ENCODE measurements around the gene HOXC9. TPM values are rescaled to one million over a fixed set of nuclear protein-coding genes. Genes with fewer than 3 reads are reported as not detected.

The HOXC9 gene
- total RNA-seq, 1 experiment from 2014 or later = 11.3 TPM

DNA sequence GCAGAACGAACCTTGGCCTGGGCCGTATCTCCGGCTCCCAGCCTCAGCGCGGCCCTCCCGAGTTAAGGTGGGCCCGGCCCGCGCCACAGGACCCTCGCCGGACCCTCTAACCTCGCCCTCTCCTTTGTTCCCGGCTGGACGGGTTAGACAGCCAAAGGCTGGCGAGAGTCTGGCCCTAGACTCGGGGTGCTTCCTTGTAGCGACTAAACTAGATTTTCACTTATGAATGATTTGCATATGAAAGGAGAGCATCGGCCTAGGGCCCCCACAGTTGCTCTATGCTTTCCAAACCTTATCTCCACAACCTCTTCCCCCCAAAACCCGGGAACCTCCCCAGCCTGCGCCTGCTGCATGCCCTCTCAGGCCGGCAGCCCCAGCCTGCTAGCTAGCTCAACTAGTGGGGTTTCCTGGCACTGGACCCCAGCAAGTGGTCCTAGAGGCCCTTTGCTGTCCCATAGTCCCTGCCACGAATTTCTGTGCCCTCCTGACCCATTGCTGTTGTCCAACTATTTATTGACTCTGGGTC lies 34.9 kb downstream of the HOXC9 start:
- Histone ChIP-seq H3K36me3 (ENCODE audit: control insufficient read depth in 1 of 2, insufficient read depth in 2 of 2, low read length in 2 of 2) (no peaks in the 10 kb centered on the region), H3K79me2 (ENCODE audit: insufficient read depth, low read length) (no peaks in the 10 kb centered on the region), H3K4me1 (ENCODE audit: control insufficient read depth in 1 of 2, insufficient read depth in 2 of 2, low read length in 2 of 2) (peaks cover 7 to 29% of the 10 kb centered on the region in 2 experiments), H2AFZ (ENCODE audit: low read depth, low read length, poor library complexity, severe bottlenecking) (no peak overlapping the region), H3K4me3 (replicated peaks in 1 of 2; ENCODE audit: low read depth in 1 of 2, low read length in 2 of 2) (no peak overlapping the region), H3K4me2 (ENCODE audit: low read length) (no peak overlapping the region), H3K9ac (ENCODE audit: low read length) (no peak overlapping the region), H3K9me3 (ENCODE audit: control insufficient read depth in 1 of 2, insufficient read depth in 1 of 2, low read depth in 1 of 2, low read length in 2 of 2) (no peaks in the 10 kb centered on the region), H4K20me1 (ENCODE audit: insufficient read depth) (no peaks in the 10 kb centered on the region), H3K27ac (ENCODE audit: low read depth, low read length) (no peak overlapping the region), H3K27me3 (ENCODE audit: insufficient read depth, low read length) (no peaks in the 10 kb centered on the region), H3K9me2 (ENCODE audit: insufficient read depth) (no peaks in the 10 kb centered on the region)
- DNase-seq (ENCODE audit: low read depth, low spot score) (no peak), ATAC-seq (no peak)
- no TSS peak for BruUV-seq (replicated peaks)
- ChIA-PET CTCF (interaction anchor here (1.0 to 2.4 kb wide), 2 partner anchors 103 to 154 kb away, joined by 3 to 5 read pairs; partner anchors contain the start of gene SMUG1), POLR2A (no interaction called here), RAD21 (ENCODE audit: low non-redundant PET in 1 of 2, low total read pairs in 2 of 2, uncharacterized antibody in 2 of 2, unreplicated experiment in 2 of 2) (interaction anchor here in 1 of 2 experiments (3.0 kb wide), 1 partner anchor 104 kb away, joined by 12 read pairs; no protein-coding TSS in a partner anchor)
- TF ChIP-seq, protein P1, sequence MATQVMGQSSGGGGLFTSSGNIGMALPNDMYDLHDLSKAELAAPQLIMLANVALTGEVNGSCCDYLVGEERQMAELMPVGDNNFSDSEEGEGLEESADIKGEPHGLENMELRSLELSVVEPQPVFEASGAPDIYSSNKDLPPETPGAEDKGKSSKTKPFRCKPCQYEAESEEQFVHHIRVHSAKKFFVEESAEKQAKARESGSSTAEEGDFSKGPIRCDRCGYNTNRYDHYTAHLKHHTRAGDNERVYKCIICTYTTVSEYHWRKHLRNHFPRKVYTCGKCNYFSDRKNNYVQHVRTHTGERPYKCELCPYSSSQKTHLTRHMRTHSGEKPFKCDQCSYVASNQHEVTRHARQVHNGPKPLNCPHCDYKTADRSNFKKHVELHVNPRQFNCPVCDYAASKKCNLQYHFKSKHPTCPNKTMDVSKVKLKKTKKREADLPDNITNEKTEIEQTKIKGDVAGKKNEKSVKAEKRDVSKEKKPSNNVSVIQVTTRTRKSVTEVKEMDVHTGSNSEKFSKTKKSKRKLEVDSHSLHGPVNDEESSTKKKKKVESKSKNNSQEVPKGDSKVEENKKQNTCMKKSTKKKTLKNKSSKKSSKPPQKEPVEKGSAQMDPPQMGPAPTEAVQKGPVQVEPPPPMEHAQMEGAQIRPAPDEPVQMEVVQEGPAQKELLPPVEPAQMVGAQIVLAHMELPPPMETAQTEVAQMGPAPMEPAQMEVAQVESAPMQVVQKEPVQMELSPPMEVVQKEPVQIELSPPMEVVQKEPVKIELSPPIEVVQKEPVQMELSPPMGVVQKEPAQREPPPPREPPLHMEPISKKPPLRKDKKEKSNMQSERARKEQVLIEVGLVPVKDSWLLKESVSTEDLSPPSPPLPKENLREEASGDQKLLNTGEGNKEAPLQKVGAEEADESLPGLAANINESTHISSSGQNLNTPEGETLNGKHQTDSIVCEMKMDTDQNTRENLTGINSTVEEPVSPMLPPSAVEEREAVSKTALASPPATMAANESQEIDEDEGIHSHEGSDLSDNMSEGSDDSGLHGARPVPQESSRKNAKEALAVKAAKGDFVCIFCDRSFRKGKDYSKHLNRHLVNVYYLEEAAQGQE (IDR thresholded peaks at IDR 0.05; ENCODE audit: low read depth) = no peak
- TF ChIP-seq MAX (IDR thresholded peaks at IDR 0.05) (no peak), ZBTB33 (IDR thresholded peaks at IDR 0.05; ENCODE audit: extremely low read depth, insufficient replicate concordance, low read length) (no peak), ZNF274 (IDR thresholded peaks at IDR 0.05; ENCODE audit: low read depth, low read length) (no peak), JUND (IDR thresholded peaks at IDR 0.05) (no peak), ELF1 (IDR thresholded peaks at IDR 0.05; ENCODE audit: borderline replicate concordance, low read depth) (no peak), ZFX (IDR thresholded peaks at IDR 0.05) (no peak), POLR2AphosphoS5 (IDR thresholded peaks at IDR 0.05; ENCODE audit: low read depth, low read length) (no peak), FOSL1 (IDR thresholded peaks at IDR 0.05; ENCODE audit: low read depth) (no peak), EZH2phosphoT487 (IDR thresholded peaks at IDR 0.05; ENCODE audit: borderline replicate concordance) (no peak)
- TF ChIP-seq, protein P2, sequence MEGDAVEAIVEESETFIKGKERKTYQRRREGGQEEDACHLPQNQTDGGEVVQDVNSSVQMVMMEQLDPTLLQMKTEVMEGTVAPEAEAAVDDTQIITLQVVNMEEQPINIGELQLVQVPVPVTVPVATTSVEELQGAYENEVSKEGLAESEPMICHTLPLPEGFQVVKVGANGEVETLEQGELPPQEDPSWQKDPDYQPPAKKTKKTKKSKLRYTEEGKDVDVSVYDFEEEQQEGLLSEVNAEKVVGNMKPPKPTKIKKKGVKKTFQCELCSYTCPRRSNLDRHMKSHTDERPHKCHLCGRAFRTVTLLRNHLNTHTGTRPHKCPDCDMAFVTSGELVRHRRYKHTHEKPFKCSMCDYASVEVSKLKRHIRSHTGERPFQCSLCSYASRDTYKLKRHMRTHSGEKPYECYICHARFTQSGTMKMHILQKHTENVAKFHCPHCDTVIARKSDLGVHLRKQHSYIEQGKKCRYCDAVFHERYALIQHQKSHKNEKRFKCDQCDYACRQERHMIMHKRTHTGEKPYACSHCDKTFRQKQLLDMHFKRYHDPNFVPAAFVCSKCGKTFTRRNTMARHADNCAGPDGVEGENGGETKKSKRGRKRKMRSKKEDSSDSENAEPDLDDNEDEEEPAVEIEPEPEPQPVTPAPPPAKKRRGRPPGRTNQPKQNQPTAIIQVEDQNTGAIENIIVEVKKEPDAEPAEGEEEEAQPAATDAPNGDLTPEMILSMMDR (IDR thresholded peaks at IDR 0.05 in 2 of 3, conservative IDR thresholded peaks at IDR 0.05 in 1 of 3; ENCODE audit: borderline replicate concordance in 1 of 3, insufficient read depth in 1 of 3, low read depth in 2 of 3, low read length in 2 of 3) = no peak
- intact Hi-C loops (cut with micrococcal nuclease) = loop anchor here (5.0 kb wide), 1 partner anchor 102 kb away; no protein-coding TSS in a partner anchor

Data from HCT116 (cell line).